ENCODE data around the gene TNNT2.

The TNNT2 gene

DNA sequence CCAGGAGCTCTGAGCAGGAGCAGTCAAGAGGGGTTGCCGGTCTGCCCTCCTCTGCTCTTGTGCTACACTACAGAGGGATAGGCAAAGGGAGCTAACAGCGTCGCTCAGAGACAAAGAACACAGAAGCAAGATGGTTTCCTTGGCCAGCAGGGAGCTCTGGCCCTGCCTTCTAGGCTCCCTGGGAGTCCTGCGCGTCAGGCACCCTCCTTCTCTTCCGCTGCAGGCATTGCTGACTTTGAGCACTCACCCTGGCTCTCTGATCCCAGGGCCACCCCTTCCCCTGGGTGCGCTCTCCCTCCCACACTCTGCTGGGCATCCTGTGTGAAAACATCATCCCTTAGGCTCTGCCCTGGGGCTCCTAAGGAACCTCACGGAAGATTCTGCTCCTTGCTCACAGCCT, 43.6 kb upstream of the TNNT2 start:
- no peak for DNase-seq (ENCODE audit: low spot score)
- H3K27ac ChIP-seq, result no peak overlapping the region
- no peak overlapping the region for H3K4me3 ChIP-seq
- TF ChIP-seq, protein P1, sequence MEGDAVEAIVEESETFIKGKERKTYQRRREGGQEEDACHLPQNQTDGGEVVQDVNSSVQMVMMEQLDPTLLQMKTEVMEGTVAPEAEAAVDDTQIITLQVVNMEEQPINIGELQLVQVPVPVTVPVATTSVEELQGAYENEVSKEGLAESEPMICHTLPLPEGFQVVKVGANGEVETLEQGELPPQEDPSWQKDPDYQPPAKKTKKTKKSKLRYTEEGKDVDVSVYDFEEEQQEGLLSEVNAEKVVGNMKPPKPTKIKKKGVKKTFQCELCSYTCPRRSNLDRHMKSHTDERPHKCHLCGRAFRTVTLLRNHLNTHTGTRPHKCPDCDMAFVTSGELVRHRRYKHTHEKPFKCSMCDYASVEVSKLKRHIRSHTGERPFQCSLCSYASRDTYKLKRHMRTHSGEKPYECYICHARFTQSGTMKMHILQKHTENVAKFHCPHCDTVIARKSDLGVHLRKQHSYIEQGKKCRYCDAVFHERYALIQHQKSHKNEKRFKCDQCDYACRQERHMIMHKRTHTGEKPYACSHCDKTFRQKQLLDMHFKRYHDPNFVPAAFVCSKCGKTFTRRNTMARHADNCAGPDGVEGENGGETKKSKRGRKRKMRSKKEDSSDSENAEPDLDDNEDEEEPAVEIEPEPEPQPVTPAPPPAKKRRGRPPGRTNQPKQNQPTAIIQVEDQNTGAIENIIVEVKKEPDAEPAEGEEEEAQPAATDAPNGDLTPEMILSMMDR (IDR thresholded peaks at IDR 0.05), result no peak

DNA sequence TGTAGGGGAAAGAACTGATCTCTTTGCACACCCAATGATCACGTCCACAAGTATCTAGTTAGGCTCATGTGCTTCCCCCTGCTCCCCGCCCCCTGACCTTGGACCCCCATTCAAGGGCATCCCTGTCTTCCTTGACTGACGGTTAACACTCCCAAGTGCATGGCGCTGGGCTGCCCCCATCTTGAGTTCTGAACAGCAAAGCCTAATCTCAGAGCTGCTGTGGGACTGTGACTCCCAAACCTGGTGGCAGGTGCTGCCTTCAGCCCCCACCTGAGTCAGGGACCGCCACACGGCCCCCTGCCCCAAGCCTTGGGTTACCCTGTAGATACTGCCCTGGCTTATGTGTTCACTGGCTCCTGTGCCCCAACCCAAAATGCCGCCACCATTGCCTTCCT, 43.1 kb upstream of the TNNT2 start:
- Histone ChIP-seq H3K27ac (no peak overlapping the region), H3K4me3 (no peak overlapping the region)
- DNase-seq (ENCODE audit: low spot score), result no peak
- TF ChIP-seq, protein P1 (IDR thresholded peaks at IDR 0.05), result no peak

DNA sequence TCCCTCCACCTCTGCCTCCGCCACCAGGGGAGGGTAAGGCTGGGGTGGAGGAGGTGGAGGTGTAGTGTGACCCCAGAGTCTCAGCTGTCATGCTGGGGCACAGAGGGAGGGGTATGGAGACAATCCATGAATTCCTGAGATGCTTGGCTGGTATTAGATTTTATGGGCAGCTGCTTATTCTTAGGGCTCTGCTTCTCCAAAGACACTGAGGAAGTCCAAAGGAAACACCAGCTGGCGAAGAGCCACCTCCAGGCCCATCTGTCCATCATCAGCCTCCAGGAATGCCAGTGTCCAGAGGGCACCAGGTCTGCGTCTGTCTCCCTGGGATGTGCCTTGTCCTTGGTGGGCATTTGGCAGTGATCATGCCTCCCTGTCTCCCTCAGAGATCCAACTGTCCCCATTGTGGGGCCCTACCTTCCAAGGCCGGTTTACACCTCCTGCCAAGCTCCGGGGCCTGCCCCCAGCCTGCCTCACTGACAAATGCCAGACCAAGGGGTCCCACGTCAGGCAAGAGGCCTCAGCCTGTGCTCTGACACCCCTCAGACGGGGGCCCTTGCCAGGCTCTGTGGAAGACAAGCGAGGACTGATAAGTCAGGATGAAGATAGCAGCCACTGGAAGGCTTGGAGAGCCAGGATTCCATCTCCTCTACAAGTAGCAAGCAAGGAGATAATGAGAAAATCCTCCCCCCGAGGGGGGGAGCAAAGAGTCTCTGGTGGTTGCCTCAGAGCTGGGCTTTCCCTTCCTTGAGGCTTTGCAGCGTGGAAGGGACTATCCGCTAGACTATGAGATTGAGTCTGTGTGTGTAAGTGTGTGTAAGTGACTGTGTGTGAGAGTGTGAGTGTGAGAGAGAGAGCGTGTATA, 42.5 kb upstream of the TNNT2 start:
- DNase-seq (ENCODE audit: low spot score), result no peak
- TF ChIP-seq, protein P1 (IDR thresholded peaks at IDR 0.05), result no peak
- Histone ChIP-seq H3K27ac (no peak overlapping the region), H3K4me3 (no peak overlapping the region)

DNA sequence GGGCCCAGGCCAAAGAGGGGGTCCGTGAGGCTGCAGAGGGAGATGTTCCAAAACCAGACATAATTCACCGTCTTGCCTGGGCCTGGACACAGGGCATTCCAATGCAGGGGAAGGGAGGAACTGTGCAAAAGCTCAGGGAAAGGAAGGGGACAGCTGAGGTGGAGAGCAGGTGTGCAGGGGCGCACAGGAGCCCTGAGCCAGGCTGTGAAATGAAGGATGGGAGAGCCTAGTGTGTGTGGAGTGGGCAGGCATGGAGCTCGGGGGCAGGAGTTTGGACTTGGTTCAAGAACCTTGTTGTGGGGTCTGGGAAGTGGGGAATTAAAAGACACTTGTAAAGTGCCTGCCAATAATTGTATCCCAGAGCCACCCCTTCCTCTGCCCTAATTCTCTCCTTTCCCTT, 41.8 kb upstream of the TNNT2 start:
- TF ChIP-seq, protein P1 (IDR thresholded peaks at IDR 0.05), result no peak
- no peak for DNase-seq (ENCODE audit: low spot score)
- H3K4me3 ChIP-seq, result no peak overlapping the region
- no peak overlapping the region for H3K27ac ChIP-seq

DNA sequence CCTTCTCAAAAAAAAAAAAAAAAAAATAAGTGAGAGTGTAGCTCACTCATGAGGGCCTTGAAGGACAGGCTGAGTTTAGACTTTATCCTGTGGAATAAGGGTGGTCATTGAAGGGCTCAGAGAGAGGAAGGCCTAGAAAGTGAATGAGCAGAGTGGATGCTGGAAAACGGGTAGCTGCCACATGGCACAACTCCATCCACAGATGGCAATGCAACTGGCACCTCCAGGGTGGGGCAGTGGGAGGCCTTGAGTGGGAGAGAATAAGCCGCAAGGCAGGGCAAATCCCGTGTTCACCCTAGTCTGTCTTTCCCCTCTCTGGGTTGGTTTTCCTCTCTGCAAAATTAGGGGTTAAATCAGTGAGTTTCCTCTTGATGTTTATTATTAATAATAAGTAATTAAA, 41.0 kb upstream of the TNNT2 start:
- DNase-seq (ENCODE audit: low spot score), result no peak
- no peak overlapping the region for H3K27ac ChIP-seq
- H3K4me3 ChIP-seq, result no peak overlapping the region
- TF ChIP-seq, protein P1 (IDR thresholded peaks at IDR 0.05), result no peak

DNA sequence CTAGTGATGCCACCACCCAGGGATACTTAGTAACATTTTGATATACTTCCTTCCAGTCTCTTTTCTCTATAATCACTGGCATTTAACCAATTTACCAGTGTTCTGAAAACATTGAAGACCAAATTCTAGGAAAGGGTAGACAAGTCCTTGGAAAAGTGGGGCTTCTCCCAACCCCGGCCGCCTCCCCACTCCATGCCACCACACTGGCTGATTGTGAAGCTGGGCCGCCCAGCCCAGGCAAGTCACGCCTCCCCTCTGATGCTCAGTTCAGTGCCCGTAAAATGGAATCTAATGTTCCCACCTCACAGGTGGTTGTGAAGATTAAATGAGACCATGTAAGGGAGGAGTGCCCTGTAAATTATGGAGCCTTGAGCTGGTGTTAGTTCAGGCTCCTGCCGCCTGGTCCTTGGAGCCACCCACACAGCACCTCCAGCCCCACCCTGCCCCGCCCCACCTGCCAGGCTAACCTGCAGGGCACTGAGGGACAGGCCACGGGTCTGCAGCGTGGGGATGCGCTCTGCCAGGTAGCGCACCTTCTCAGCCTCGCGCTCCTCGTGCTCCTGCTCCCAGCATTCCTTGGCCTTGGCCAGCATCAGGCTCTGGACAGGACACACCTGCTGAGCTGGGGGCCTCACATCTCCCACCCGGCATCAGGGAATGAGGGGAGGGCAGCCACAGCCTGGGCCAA, 36.7 kb upstream of the TNNT2 start:
- Histone ChIP-seq H3K27ac (no peak overlapping the region), H3K4me3 (no peak overlapping the region)
- no peak for DNase-seq (ENCODE audit: low spot score)
- TF ChIP-seq, protein P1 (IDR thresholded peaks at IDR 0.05), result no peak

DNA sequence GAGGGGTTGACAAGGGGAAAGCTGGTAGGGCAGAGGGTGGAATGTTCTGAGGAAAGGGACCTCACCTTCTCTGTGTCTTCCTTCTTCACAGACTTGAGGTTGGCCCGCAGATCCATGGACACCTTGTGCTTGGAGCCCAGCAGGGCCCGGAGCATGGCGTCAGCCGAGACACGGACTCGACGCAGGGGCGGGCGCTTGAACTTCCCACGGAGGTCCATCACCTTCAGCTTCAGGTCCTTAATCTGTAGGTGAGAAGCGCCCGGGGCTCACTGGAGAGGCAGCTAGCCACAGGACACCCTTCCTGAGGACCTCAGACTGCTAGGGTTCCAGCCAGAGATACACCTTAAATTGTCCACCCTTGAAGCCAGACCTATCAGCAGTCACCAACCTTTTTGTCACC, 33.8 kb upstream of the TNNT2 start:
- DNase-seq (ENCODE audit: low spot score), result no peak
- TF ChIP-seq, protein P1 (IDR thresholded peaks at IDR 0.05), result no peak
- Histone ChIP-seq H3K4me3 (no peak overlapping the region), H3K27ac (no peak overlapping the region)
